ENCODE measurements around the gene CHRNA7. TPM values are rescaled to one million over a fixed set of nuclear protein-coding genes. Genes with fewer than 3 reads are reported as not detected.
A peak's percentile ranks its signal among the peaks of the same experiment; 100 is the strongest.

Gene CHRNA7
- total RNA-seq = 1 to 10 TPM in 1 of 4 donors, under 1 TPM in 3; 0.35 to 6.5 (median 0.66) TPM

DNA sequence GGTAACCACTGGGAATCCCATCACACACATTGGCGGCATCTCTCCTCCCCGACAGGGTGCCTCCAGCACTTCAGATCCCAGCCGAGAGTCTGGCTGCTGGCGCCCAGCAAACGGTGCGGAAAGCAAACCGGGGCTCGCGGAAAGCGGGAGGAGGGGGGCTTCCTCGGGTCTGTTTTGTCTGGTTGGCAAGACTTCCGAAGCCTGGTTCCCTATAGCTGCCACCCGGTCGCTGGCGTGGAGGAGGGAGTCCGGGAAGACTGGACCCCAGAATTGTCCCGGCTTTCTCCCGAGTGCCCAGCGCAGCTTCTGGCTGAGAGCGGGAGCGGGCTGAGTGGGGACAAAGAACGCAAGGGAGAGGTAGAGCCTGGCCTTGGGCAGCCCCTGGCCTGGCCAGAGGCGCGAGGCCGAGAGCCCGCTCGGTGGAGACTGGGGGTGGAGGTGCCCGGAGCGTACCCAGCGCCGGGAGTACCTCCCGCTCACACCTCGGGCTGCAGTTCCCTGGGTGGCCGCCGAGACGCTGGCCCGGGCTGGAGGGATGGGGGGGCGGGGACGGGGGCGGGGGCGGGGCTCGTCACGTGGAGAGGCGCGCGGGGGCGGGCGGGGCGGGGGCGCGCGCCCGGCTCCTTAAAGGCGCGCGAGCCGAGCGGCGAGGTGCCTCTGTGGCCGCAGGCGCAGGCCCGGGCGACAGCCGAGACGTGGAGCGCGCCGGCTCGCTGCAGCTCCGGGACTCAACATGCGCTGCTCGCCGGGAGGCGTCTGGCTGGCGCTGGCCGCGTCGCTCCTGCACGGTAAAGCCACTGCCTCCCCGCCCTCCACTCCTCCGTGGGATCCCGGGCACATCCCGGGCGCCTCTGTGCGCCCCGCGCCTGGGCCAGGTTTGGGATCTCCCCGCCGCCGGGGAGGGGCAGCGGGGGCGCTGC, at the start of gene CHRNA7:
TSS of gene CHRNA7 (plus strand) at position 654 of the 920 bp plus-strand sequence. CDS start at position 734, 80 bp downstream.
- DNase-seq (peak; percentile 16 to 38), ATAC-seq (peak; percentile 82 to 83)
- in situ Hi-C loops (cut with MboI; ENCODE audit: low sequenced_read_pairs in 4 of 4) = no loop called here
- Histone ChIP-seq H3K9me3 (no peaks in the 10 kb centered on the region), H3K4me1 (peaks cover 10 to 13% of the 10 kb centered on the region in 2 donors), H3K27me3 (peaks cover 7 to 18% (median 10%) of the 10 kb centered on the region in 3 donors), H3K27ac (peak within 1 kb of the TSS; percentile 17 to 57 (median 34)), H3K4me3 (peak within 1 kb of the TSS; percentile 60 to 63 (median 61)), H3K36me3 (no peaks in the 10 kb centered on the region)
- intact Hi-C loops (cut with DNase I; ENCODE audit: low total_unique reads) = loop anchor here (1.0 to 2.0 kb wide), 2 partner anchors 55 to 160 kb away; partner anchors contain the start of gene OTUD7A
- TF ChIP-seq, protein P1, sequence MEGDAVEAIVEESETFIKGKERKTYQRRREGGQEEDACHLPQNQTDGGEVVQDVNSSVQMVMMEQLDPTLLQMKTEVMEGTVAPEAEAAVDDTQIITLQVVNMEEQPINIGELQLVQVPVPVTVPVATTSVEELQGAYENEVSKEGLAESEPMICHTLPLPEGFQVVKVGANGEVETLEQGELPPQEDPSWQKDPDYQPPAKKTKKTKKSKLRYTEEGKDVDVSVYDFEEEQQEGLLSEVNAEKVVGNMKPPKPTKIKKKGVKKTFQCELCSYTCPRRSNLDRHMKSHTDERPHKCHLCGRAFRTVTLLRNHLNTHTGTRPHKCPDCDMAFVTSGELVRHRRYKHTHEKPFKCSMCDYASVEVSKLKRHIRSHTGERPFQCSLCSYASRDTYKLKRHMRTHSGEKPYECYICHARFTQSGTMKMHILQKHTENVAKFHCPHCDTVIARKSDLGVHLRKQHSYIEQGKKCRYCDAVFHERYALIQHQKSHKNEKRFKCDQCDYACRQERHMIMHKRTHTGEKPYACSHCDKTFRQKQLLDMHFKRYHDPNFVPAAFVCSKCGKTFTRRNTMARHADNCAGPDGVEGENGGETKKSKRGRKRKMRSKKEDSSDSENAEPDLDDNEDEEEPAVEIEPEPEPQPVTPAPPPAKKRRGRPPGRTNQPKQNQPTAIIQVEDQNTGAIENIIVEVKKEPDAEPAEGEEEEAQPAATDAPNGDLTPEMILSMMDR (IDR thresholded peaks at IDR 0.05 in 4 of 5, conservative IDR thresholded peaks at IDR 0.05 in 1 of 5) = peak in 2 of 5 experiments; percentile 46 to 57
- peak; percentile 57 to 71 for TF ChIP-seq POLR2A (IDR thresholded peaks at IDR 0.05)

DNA sequence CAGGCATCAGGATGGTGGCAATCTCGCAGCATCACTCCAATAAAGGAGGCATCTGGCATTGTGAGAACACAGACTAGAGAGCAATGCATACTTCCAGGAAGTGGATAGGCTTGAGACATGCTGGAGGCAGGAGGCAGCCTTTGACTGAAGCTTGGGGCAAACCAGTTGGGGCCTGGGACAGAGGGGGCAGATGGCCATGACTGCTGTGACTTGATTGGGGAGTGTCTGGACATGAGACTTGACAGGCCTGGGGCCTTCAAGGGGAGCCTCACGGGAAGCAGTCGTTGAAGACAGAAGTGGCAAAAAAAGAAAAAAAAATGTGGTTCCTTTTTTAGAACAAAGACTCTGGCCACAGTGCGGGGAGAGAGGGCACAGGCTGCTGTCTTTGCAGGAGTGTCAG, 44.7 kb upstream of the CHRNA7 start:
- no peaks in the 10 kb centered on the region for H3K4me1 ChIP-seq
- intact Hi-C loops (cut with DNase I; ENCODE audit: low total_unique reads) (no loop called here), in situ Hi-C loops (cut with MboI; ENCODE audit: low sequenced_read_pairs in 4 of 4) (no loop called here)
- ATAC-seq (no peak), DNase-seq (no peak)
- no peaks in the 10 kb centered on the region for H3K9me3 ChIP-seq
- no peak overlapping the region for H3K27ac ChIP-seq
- TF ChIP-seq POLR2A (IDR thresholded peaks at IDR 0.05) = no peak
- TF ChIP-seq, protein P1 (IDR thresholded peaks at IDR 0.05 in 4 of 5, conservative IDR thresholded peaks at IDR 0.05 in 1 of 5) = no peak
- no peaks in the 10 kb centered on the region for H3K36me3 ChIP-seq
- H3K4me3 ChIP-seq = no peak overlapping the region
- H3K27me3 ChIP-seq = no peaks in the 10 kb centered on the region

DNA sequence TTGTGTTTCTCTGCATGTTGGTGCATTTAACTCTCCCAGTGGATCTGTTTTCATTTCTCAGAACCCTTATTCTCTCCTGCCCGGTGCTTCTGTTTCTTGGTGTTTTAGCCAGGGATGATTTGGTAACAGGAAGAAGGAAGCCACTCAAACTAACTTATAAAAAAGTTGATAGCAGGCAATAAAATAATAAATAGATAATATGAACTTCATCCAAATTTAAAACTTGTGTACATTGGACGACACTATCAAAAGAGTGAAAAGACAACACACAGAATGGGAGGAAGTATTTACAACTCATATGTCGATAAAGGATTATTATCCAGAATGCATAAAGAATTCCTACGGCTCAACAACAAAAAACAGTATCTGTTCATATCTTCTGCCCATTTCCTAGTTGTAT, 37.3 kb upstream of the CHRNA7 start:
- no peaks in the 10 kb centered on the region for H3K4me1 ChIP-seq
- intact Hi-C loops (cut with DNase I; ENCODE audit: low total_unique reads) = no loop called here
- no peak for TF ChIP-seq POLR2A (IDR thresholded peaks at IDR 0.05)
- TF ChIP-seq, protein P1 (IDR thresholded peaks at IDR 0.05 in 4 of 5, conservative IDR thresholded peaks at IDR 0.05 in 1 of 5) = no peak
- in situ Hi-C loops (cut with MboI; ENCODE audit: low sequenced_read_pairs in 4 of 4) = no loop called here
- no peak overlapping the region for H3K27ac ChIP-seq
- no peak overlapping the region for H3K4me3 ChIP-seq
- no peaks in the 10 kb centered on the region for H3K36me3 ChIP-seq
- H3K9me3 ChIP-seq = no peaks in the 10 kb centered on the region
- ATAC-seq (no peak), DNase-seq (no peak)
- H3K27me3 ChIP-seq = no peaks in the 10 kb centered on the region

DNA sequence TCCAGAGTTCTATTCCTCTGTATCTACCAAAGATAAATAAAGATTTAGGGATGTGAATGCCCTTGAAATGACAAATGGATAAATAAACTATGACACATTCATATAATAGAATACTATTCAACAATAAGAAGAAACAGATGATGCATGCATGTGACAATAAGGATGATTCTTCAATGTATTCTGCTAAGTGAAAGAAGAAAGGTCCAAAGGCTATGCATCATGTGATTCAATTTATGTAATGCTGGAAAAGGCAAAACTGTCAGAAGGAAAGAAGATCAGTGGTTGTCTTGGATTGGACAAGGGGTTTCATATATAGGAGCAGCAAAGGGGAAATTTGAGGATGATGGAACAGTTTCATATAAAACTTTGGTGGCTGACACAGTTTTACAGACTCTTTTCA, 32.6 kb upstream of the CHRNA7 start:
- TF ChIP-seq POLR2A (IDR thresholded peaks at IDR 0.05) = no peak
- TF ChIP-seq, protein P1 (IDR thresholded peaks at IDR 0.05 in 4 of 5, conservative IDR thresholded peaks at IDR 0.05 in 1 of 5) = no peak
- in situ Hi-C loops (cut with MboI; ENCODE audit: low sequenced_read_pairs in 4 of 4) = no loop called here
- ATAC-seq (no peak), DNase-seq (no peak)
- H3K4me3 ChIP-seq = no peak overlapping the region
- no peaks in the 10 kb centered on the region for H3K4me1 ChIP-seq
- no peak overlapping the region for H3K27ac ChIP-seq
- intact Hi-C loops (cut with DNase I; ENCODE audit: low total_unique reads) = no loop called here
- H3K27me3 ChIP-seq = no peaks in the 10 kb centered on the region
- H3K9me3 ChIP-seq = no peaks in the 10 kb centered on the region
- no peaks in the 10 kb centered on the region for H3K36me3 ChIP-seq
